Osteoblast (primary cell): ENCODE results near the gene TSPAN2. TPM values are rescaled to one million over a fixed set of nuclear protein-coding genes. Genes with fewer than 3 reads are reported as not detected.

ENCODE experiments used
- DNase-seq: peaks from one replicate; pipeline ENCODE4 v3.0.0; 2011; ENCODE audit warnings: low spot score, mixed read lengths; ENCODE audit not compliant: insufficient read length; ENCODE audit errors: missing footprints
- H2AFZ ChIP-seq: 2 replicates; pipeline ENCODE4 v1.6.0; 2011; ENCODE audit warnings: mild to moderate bottlenecking, low read length
- H3K27ac ChIP-seq: 2 replicates; pipeline ENCODE4 v1.5.1; 2011; ENCODE audit warnings: mild to moderate bottlenecking, low read depth, low read length, moderate library complexity
- H3K27me3 ChIP-seq: 2 replicates; pipeline ENCODE4 v1.6.0; 2012; ENCODE audit warnings: mild to moderate bottlenecking, control low read depth, inconsistent platforms, low read length, moderate library complexity; ENCODE audit not compliant: insufficient read depth
- H3K36me3 ChIP-seq: 2 replicates; pipeline ENCODE4 v1.5.1; 2011; ENCODE audit warnings: mild to moderate bottlenecking, low read length, control low read depth, moderate library complexity; ENCODE audit not compliant: insufficient read depth
- H3K4me1 ChIP-seq: 2 replicates; pipeline ENCODE4 v1.5.1; 2011; ENCODE audit warnings: mild to moderate bottlenecking, low read length, control low read depth, moderate library complexity; ENCODE audit not compliant: insufficient read depth
- H3K4me2 ChIP-seq: 2 replicates; pipeline ENCODE4 v1.6.0; 2011; ENCODE audit warnings: mild to moderate bottlenecking, low read length; ENCODE audit not compliant: insufficient read depth
- H3K4me3 ChIP-seq: fragments of 200-600 bp; sonication (generic); 3 replicates; pipeline ENCODE4 v1.5.1; 2012; ENCODE audit warnings: mild to moderate bottlenecking, low read length, inconsistent platforms; ENCODE audit not compliant: insufficient read depth
- H3K79me2 ChIP-seq: 2 replicates; pipeline ENCODE4 v1.6.0; 2012; ENCODE audit warnings: mild to moderate bottlenecking, low read length, control low read depth, inconsistent platforms; ENCODE audit not compliant: insufficient read depth
- H3K9me3 ChIP-seq: 2 replicates; pipeline ENCODE4 v1.5.1; 2011; ENCODE audit warnings: low read depth, low read length, control low read depth
- H4K20me1 ChIP-seq: 2 replicates; pipeline ENCODE4 v1.6.0; 2012; ENCODE audit warnings: mild to moderate bottlenecking, low read length, control low read depth; ENCODE audit not compliant: insufficient read depth
- total RNA-seq: library from RNA; depleted of rRNA; stranded (reverse); fragments of >200 nt; gene quantifications from 2 replicates; pipeline ENCODE4 v1.2.3, GENCODE V29; 2012
- TF ChIP-seq, protein P1 (sequence below): IDR thresholded peaks from 2 replicates; pipeline ENCODE4 v1.5.1; 2011; ENCODE audit warnings: mild to moderate bottlenecking, low read depth, low read length, moderate library complexity; ENCODE audit errors: extremely low read depth

The TSPAN2 gene
- total RNA-seq, 1 donor, result 1.4 TPM

DNA sequence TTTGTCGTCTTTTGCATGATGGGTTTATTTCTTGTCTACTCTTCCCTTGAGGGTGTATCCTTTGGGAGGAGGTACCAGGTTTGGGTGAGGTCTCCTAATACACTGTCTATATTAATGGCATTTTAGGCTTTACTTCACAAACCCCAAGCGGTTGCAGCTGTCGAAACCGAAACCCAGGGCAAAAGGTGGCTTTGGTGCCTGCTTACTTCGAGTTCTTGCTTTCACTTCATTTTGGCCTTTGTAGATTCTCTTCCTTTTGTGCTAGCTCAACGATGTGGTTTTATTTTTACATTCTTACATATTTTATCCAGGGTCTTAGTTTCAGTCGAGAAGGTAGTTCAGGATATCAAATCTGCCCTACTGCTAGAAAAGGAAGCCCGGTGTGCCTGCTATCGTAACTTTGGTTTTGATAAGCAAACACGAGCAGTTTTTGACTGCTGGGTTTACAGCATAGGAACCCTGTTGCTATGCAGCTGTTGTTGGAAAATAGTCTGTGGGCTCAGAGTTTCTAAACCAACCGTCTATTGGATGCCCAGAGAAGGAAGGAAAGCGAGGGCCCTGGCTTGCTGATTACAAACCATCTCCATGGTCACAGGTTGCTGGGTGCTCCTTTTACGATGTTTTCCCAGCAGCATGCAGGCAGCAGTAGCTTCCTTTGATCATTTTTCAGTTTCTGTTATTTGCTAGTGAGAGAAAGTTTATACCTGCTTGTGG lies 9.8 kb upstream of the TSPAN2 start:
- Histone ChIP-seq H3K27ac (peak overlapping the region; percentile 93), H3K9me3 (no peaks in the 10 kb centered on the region), H2AFZ (peak overlapping the region; percentile 61), H4K20me1 (no peaks in the 10 kb centered on the region), H3K27me3 (no peaks in the 10 kb centered on the region), H3K4me1 (peaks cover 18% of the 10 kb centered on the region), H3K4me2 (peak overlapping the region; percentile 82), H3K79me2 (no peaks in the 10 kb centered on the region), H3K4me3 (peak overlapping the region; percentile 57), H3K36me3 (no peaks in the 10 kb centered on the region)
- TF ChIP-seq, protein P1, sequence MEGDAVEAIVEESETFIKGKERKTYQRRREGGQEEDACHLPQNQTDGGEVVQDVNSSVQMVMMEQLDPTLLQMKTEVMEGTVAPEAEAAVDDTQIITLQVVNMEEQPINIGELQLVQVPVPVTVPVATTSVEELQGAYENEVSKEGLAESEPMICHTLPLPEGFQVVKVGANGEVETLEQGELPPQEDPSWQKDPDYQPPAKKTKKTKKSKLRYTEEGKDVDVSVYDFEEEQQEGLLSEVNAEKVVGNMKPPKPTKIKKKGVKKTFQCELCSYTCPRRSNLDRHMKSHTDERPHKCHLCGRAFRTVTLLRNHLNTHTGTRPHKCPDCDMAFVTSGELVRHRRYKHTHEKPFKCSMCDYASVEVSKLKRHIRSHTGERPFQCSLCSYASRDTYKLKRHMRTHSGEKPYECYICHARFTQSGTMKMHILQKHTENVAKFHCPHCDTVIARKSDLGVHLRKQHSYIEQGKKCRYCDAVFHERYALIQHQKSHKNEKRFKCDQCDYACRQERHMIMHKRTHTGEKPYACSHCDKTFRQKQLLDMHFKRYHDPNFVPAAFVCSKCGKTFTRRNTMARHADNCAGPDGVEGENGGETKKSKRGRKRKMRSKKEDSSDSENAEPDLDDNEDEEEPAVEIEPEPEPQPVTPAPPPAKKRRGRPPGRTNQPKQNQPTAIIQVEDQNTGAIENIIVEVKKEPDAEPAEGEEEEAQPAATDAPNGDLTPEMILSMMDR, result no peak
- peak; percentile 66 for DNase-seq

DNA sequence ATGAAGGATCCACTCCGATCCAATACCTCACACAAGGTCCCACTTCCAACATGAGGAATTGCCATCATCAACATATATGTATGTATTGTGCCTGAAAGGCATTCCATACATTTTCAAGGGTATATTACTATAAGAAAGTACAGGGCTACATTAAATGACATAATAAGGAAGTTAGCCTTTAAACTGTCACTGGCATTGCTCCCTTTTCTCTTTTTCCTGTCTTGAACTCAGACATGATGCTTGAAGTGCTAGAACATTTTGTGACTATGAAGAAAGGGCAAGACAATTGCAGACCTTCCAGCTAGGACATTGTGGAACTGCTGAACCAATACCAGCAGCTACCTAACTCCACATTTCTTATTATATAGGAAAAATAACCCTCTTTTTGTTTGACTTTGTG lies 2.9 kb upstream of the TSPAN2 start:
- TF ChIP-seq, protein P1, result no peak
- Histone ChIP-seq H3K27ac (no peak overlapping the region), H3K27me3 (no peaks in the 10 kb centered on the region), H4K20me1 (no peaks in the 10 kb centered on the region), H3K36me3 (no peaks in the 10 kb centered on the region), H3K9me3 (no peaks in the 10 kb centered on the region), H3K4me2 (no peak overlapping the region), H3K4me1 (peaks cover 15% of the 10 kb centered on the region), H3K79me2 (no peaks in the 10 kb centered on the region), H2AFZ (no peak overlapping the region), H3K4me3 (no peak overlapping the region)
- no peak for DNase-seq

DNA sequence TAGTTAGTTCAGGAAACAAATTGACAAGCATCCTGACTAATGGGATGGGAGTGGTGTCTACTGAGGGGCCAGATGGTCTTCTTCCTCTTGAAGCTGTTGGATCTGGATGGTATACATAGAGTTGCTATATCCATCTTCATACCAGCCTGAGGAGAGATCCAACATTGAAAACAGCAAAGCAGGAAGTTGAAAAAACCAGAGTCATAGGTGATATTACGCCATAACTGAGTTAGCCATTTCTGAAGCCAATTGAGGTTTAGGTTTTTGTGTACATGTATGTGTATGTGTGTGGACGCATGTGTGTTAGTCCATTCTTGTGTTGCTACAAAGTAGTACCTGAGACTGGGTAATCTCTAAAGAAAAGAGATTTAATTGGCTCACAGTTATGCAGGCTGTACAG lies 2.3 kb upstream of the TSPAN2 start:
- no peaks in the 10 kb centered on the region for H4K20me1 ChIP-seq
- H3K9me3 ChIP-seq, result no peaks in the 10 kb centered on the region
- no peaks in the 10 kb centered on the region for H3K79me2 ChIP-seq
- H3K4me3 ChIP-seq, result no peak overlapping the region
- H3K27ac ChIP-seq, result no peak overlapping the region
- H3K36me3 ChIP-seq, result no peaks in the 10 kb centered on the region
- H3K4me2 ChIP-seq, result no peak overlapping the region
- TF ChIP-seq, protein P1, result no peak
- no peak overlapping the region for H2AFZ ChIP-seq
- no peaks in the 10 kb centered on the region for H3K27me3 ChIP-seq
- DNase-seq, result no peak
- H3K4me1 ChIP-seq, result peaks cover 15% of the 10 kb centered on the region

DNA sequence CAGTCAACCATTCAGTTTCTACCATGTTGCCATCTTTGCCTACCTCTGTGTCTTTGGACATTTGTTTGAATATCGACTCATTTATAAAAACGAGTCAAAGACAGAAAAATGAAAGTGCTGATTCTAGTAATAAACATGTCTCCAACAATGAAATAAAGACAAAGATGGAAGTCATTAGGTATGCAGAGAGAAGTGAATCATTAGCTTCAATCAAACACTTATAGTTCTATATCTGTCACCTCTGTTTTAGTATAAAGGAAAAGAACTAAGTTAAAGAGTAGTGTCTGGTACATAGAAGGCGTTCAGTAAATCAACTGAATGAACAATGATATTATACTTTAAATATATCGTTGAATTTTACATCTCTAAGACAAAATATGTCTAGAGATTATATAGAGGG lies 1.7 kb upstream of the TSPAN2 start:
- H3K4me2 ChIP-seq, result peak overlapping the region; percentile 94

More for the DNA sequence above, 1.7 kb upstream of the TSPAN2 start:
- no peak for DNase-seq
- Histone ChIP-seq H3K79me2 (no peaks in the 10 kb centered on the region), H3K4me3 (no peak overlapping the region), H3K36me3 (no peaks in the 10 kb centered on the region), H3K9me3 (no peaks in the 10 kb centered on the region), H3K27ac (peak overlapping the region; percentile 95), H4K20me1 (no peaks in the 10 kb centered on the region), H2AFZ (peak overlapping the region; percentile 85), H3K4me1 (peaks cover 15% of the 10 kb centered on the region), H3K27me3 (no peaks in the 10 kb centered on the region)
- TF ChIP-seq, protein P1, result no peak
